GM19328 (cell line): ENCODE measurements around the gene RBM34.
"Not testable (repeated sequence)": the region's sequence is repeated elsewhere in the genome, so short reads cannot be mapped to it uniquely, and the experiment has no call there.

ENCODE experiments used
- ATAC-seq: cut with Tn5 transposase; IDR thresholded peaks from one replicate; pipeline ENCODE4 v1.9.1; 2021; ENCODE audit warnings: mild to moderate bottlenecking, moderate library complexity; ENCODE audit not compliant: unreplicated experiment

The RBM34 gene

DNA sequence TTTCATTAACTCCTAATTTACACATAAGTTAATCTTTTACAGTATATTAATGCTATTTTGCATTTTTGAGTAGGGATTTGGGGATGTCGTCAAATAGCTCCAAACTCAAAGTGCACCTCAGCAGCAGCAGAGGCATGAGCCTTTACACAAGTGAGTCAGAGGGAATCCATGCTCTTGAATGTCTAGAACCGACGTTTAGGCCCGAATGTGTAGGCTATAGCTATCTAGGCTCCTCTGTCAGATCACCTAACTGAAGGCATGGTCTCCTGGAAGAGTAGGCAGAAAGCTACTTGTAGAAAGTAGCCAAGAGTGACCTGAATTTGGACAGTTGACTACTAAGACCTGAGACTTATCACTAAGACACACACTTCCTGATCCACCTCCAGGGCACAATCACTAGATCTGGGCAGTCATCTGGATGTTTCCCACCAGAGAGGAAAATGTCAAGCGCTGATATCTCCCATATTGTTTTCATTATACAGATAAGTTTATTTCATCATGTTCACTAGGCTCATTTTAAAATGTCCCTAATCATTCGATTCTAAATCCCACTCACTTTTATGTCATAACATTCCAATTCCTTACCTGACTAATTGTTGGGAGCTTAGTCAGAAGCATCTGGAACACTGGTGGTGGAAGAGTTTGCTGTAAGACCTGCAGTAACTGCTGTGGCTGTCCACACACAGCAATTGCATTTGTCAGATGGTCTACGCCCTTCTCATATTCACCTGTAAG is 47.7 kb downstream of the RBM34 start:
- no peak for ATAC-seq

DNA sequence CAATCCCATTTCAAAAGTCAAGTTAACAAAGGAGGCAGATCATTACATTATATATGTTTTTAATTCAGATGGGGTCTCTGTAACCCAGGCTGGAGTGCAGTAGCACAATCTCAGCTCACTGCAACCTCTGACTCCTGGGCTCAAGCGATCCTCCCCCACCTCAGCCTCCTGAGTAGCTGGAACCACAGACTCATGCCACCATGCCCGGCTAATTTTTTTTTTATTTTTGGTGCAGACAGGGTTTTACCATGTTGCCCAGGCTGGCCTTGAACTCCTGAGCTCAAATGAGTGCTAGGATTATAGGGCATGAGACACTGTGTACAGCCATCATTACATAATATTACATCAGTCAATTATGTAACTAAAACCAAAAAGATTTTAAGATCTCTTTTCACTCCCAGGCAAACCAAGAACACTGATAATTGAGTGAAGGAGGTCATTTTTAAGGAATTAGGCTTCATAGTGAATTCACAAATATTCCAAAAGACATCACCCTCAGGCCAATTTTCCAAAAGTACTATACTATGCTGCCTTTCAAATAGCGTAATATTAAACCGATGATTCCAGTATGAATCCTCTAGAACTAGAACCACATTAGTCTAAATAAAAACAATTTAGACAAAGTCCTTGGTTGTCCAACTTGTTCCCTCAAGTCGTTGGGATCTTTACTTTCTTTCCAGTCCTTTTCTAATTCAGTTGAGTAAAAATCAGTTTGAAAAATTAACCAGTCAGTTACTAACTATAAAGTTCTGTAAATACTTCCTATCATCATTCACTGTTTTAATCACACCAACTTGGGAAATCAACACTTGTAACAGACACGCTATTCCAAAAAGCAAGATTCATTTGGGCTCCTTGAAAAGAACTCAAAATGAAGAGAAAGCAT is 48.5 kb downstream of the RBM34 start:
- no peak for ATAC-seq

DNA sequence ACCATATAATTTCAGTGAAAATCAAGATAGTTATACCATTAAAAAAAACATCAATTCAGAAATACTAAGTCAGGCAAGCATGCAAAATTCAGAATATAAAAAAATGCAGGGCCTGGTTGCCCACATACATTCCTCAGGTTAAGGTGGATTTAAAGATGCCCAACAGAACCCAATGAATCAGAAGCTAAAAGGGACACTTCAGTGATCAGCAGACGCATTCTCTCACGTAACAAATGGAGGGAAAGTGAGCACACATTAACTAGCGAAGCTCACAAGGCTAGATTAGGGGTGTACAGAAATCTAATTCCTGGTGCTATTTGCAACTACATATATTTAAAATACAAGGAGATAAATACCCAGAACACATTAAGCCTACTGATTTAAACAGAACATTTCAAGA is 49.9 kb downstream of the RBM34 start:
- ATAC-seq = no peak

DNA sequence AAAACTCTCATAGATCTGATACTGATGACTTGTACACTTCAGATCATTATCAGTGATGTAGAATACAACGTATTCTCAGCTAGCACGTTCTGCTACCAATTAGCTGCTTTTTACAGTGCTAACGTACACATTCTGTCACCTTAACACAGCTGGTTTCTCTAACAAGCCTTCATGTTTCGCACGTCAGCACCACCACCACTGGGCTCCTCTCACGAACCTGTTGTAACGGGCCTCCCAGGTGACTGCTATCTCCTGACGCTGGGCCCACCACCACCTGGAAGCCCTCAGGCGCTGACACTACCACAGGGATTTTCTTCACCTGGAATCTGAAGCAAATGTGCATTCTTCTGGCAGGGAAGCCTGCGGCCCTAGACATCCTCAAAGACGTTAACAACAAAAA is 52.2 kb downstream of the RBM34 start:
- no peak for ATAC-seq

DNA sequence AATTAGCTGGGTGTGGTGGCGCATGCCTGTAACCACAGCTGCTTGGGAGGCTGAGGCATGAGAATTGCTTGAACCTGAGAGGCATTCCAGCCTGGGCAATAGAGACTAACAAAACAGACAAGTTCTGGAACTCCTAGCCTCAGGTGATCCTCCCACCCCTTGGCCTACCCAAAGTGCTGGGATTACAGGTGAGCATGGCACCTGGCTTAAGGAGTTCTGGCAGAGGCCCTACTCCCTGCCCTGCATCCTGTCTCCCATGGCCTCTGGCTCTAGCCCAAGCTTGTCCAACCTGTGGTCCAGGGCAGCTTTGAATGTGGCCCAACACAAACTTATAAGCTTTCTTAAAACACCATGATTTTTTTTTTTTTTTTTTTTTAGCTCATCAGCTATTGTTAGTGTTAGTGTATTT is 52.9 kb downstream of the RBM34 start:
- no peak for ATAC-seq

DNA sequence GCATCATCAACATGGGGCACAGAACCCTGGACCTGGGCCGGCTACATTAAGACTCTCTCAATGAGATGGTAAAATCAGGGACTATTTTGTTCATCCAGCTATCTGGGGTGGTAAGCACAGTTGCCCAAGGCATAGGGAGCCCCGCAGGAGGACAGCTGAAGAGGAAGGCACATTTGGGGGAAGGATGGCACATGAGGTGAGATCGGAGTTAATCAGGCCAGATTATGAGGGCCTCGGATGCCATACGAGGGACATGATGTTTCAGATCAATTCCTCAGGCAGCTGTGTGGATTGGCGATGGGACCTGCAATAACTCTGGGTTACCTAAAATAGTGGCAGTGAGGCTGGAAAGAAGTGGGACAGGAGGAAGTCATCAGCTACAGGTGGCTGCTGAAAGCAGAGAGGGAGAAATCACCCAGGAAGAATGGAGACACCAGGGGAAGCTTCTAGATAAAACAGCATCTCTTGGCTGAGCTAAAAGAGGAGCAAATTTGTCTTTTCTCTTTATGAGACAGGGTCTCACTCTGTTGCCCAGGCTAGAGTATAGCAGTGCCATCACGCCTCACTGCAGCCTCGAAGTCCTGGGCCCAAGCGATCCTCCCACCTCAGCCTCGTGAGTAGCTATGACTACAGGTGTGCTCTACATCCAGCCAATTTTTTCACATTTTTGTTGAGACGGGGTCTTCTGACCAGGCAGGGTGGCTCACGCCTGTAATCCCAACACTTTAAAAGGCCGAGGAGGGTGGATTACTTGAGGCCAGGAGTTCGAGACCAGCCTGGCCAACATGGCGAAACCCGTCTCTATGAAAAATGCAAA is 53.5 kb downstream of the RBM34 start:
- ATAC-seq = no peak

DNA sequence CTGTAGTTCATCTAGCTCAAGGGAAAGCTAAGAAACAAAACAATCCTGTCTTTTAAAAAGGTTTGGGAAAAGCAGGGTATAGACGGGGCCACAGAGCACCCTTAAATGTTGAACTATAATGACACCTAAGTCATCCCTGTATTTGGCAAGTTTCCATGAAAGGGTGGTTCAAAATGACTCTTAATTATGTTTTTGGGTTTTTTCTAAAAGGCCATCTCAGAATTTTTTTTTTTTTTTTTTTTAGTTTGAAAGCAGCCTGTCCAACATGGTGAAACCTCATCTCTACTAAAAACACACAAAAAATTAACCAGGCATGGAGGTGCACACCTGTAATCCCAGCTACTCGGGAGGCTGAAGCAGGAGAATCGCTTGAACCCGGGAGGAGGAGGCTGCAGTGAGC is 54.6 kb downstream of the RBM34 start:
- ATAC-seq = no peak

DNA sequence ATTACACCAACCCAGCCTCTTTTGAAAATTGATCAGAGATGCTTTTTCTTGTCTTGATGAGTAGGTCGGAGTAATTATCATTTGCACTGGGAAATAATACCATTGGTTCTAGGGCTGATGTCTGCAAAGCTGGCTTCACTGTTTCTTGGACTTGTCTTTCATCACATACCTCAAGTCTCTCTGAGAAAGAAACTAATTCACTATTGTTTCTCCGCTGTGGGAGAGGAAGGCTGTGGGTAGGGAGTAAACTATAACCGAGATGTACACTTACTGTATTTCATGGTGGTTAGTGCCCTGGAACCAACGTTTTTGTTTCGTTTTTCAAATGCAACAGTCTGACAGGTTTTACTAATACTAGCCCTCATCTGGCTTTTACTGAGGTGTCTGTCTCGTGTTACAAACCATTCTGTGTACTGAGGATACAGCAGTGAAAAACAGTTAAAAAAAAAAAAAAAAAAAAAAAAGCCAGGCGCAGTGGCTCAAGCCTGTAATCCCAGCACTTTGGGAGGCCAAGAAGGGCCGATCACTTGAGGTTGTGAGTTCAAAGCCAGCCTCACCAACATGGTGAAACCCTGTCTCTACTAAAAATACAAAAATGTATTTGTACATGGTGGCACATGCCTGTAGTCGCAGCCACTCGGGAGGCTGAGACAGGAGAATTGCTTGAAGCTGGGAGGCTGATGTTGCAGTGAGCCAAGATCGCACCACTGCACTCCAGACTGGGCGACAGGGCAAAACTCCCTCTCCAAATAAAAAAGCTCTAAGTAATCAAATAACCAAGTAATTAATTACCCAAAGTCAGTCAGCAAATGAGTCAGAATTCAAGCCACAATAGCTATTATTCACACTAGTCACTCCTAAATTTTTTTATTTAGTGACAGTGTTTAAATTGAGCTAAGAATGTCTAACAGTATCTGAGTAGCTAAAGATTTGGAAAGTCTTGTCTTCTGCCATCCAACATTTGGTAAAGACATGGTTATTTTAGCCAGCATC is 55.7 kb downstream of the RBM34 start:
- ATAC-seq = peak; percentile 77

DNA sequence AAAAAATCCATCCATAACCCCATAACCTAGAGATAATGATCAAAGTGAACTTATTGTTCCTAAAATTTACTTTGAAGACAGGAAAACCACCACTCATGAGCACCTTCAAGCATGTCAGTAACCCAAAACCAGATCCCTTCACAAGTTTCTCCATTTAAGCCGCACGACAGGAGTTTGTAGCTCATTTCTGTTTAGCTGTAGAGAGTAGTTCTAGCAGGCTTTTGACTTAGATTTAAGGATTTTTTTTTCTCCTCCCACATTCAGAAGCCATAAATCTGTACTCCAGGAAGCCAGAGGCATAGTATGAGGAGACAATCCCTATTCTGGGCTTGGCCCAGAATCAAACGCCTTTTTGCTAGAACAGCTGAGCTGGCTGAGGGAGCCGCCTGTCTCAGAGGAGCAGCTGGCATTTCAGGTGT is 58.0 kb downstream of the RBM34 start:
- no peak for ATAC-seq

DNA sequence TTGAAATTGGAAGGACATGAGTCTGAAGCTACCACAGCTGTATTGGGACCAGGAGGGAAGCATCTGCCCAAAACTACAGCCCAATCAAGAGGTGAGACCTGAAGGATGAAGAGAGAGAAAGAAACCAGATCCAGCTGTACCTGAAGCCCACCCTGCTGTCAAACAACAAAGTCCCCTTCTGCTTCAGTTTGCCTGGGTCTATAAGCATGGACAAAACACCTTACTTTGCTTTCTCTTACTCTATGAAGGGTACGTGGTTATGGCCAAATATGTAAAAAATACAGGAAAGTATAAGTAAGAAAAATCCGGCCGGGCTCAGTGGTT is 58.8 kb downstream of the RBM34 start:
- ATAC-seq = no peak

DNA sequence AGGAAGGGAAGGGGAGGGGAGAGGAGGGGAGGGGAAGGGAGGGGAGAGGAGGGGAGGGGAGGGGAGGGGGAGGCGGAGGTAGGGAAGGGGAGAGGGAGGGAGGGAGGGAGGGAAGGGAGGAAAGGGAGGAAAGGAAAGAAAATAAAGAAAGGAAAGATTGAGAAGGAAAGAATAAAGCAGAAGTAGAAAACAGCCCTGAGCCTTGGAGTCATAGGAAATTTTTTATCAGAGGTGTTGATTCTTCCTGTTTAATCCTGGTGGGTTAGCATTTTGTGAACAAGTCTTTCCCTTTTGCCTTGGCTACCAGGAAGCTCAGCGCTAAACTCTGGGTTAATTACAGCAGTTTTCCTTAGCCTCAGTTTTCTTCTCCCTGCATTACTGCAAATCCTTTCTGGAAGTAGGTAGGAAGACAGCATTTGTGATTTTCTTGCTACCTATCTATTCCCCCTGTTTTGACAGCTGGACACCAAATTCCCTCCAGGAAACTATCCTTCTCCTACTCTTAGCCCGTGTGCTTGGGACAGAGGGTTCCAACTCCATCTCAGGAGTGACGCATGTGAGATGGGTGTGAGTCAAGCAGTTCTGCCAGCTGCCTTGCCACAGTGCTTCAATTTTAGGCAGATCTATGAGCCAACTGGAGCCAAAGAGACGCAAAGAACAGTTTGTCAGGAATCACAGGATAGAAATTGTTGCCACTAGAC is 59.3 kb downstream of the RBM34 start:
- ATAC-seq = no peak

DNA sequence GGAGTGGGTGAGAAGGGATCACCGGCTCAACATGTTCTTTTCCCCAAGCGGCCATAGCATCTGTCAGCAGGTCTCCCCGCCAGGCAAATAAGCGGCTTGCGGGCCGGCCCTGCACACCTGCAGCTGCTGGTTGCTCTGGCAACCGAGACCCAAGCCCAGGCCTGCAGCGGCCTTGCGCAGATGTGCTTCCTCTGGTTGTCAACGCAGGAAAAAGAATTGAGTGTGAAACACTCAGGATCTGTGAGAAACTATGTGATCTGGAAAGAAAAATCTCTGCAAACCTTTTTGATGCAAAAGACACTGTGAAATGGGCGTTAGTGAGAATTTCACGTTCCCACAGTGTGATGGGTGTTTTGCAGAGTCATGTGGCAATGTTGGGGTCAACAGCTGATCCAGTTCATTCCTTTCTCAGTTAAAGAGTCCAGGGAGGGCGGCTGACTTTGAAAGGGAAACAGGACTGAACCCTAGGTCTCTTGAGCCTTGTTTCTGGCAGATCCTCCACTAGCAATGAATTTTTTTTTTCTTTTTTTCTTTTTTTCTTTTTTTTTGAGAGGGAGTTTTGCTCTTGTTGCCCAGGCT is 60.8 kb downstream of the RBM34 start:
- no peak for ATAC-seq

DNA sequence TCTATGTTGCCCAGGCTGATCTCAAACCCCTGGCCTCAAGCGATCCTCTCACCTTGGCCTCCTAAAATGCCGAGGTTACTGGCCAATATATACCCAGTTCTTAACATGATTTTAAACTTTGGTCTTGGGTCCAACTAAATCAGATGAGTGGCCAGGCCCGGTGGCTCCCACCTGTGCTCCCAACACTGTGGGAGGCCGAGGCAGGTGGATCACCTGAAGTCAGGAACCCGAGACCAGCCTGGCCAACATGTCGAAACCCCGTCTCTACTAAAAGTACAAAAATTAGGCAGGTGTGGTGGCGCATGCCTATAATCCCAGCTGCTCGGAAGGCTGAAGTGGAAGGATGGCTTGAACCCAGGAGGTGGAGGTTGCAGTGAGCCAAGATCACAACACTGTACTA is 62.1 kb downstream of the RBM34 start:
- ATAC-seq = no peak

DNA sequence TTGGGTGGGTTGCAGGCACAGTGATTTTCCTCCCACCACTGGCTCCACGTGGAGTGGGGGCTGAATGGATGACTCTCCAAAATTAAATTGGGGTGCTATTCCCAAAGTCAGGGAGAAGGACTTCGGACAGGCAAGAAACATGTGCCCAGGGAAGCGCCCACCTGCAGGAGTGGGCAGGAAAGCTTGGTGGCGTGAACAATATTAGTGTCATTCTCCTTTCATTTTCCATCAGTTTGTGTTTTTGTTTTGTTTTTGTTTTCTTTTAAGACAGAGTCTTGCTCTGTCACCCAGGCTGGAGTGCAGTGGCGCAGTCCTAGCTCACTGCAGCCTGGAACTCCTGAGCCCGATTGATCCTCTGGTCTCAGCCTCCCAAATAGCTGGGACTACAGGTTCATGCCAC is 62.5 kb downstream of the RBM34 start:
- no peak for ATAC-seq

DNA sequence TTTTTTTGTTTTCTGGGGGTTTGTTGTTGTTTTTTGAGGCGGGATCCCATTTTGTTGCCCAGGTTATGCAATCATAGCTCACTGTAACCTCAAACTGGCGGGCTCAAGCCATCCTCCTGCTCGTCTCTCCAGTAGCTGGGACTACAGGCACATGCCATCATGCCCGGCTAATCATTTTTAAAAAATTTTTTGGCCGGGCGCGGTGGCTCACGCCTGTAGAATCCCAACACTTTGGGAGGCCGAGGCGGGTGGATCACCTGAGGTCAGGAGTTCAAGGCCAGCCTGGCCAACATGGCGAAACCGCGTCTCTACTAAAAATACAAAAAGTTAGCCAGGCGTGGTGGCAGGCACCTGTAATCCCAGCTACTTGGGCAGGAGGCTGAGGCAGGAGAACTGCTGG is 63.5 kb downstream of the RBM34 start:
- not testable (repeated sequence) for ATAC-seq

DNA sequence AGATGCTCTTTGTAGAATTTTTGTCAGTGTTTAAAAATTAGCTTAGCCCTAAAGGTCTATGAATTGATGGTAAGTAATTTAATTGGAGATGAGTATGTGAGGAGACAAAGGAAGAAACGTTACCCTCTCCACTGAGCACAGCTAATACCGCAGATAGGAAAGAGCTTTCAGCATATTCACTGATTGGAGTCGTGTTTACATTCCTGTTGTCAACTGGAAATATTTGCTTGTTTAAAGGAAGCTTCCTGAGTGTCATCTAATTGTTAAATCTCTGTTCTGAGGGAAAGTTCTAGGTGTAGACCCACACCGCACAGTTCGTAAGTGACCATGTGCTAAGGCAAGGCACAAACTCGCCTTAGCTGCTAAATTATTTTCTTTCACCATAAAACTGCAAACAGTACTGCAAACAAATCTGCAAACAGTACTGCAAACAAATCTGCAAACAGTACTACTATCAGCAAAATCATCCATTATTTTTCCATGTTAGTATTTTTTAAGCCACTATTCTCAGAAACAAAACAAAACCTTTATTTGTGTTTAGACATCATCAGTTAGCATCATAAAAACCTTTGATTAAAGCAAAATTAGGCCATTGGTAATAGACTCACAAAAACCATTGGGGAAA is 65.0 kb downstream of the RBM34 start:
- no peak for ATAC-seq

DNA sequence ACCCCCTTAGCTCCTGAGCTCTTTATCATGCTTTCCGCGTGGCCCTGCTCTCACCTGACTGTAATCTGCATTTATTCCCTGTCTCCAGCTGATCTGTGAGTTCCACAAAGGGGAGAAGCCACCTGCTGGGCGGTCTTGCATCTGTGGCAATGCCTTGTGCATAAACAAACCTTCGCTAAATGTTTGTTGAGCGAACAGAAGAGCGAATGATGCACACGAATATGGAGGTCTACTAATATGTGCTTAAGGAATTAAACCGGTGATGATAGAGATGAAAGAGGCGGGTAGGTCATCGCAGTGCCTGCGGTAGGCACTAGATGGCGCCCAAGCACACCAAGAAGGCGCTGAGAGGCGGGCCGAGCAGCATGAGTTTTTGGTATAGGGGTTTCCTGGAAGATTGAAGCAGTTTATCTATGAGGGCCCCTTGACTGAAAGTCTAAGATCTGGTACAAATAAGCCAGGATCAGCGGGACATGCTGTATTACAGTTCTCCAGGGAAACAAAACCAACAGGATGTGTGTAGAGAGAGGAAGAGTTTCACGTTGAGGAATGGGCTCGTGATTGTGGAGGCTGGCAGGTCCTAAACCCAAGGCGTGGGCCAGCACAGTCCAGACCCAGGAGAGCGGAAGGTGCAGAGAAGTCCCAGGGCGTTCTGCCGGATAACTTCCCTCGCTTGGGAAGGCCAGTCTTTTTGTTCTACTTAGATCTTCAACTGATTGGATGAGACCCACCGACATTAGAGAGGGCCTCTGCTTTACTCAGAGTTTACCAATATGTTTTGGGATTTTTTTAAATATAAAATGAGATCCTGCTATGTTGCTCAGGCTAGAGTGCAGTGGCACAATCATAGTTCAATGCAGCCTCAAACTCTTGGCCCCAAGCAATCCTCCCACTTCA is 67.1 kb downstream of the RBM34 start:
- no peak for ATAC-seq
